Measurements from ENCODE around the gene PODXL. TPM values are rescaled to one million over a fixed set of nuclear protein-coding genes. Genes with fewer than 3 reads are reported as not detected.
A peak's percentile ranks its signal among the peaks of the same experiment; 100 is the strongest.

The PODXL gene
- total and polyA plus RNA-seq, 8 donors: 23.0 to 71.5 (median 35.9) TPM

- H3K36me3 ChIP-seq: no peaks in the 10 kb centered on the region
- no peaks in the 10 kb centered on the region for H3K27me3 ChIP-seq
- H3K4me3 ChIP-seq: no peak overlapping the region
- no peak for ATAC-seq
- intact Hi-C loops (cut with DNase I): no loop called here
- peak overlapping the region in 2 of 4 donors; percentile 11 to 30 for H3K27ac ChIP-seq
- no peak for DNase-seq
- TF ChIP-seq CTCF (IDR thresholded peaks at IDR 0.05): no peak
- H3K9me3 ChIP-seq: no peaks in the 10 kb centered on the region
- peaks cover 27 to 48% (median 37%) of the 10 kb centered on the region in 3 donors for H3K4me1 ChIP-seq
- 96 to 100% methylated on average over 3 of the region's 3 CpGs for WGBS, 2 donors
- no peak for FAIRE-seq
These were observed 12.4 kb downstream of the PODXL start for GRCh38 chr7:131544021-131544420.

- TF ChIP-seq CTCF (IDR thresholded peaks at IDR 0.05): no peak
- FAIRE-seq (no peak), ATAC-seq (no peak), DNase-seq (no peak)
- Histone ChIP-seq H3K27ac (peak overlapping the region in 2 of 4 donors; percentile 30 to 78), H3K4me1 (peaks cover 34 to 55% (median 44%) of the 10 kb centered on the region in 3 donors), H3K9me3 (no peaks in the 10 kb centered on the region), H3K27me3 (no peaks in the 10 kb centered on the region), H3K4me3 (no peak overlapping the region), H3K36me3 (no peaks in the 10 kb centered on the region)
- intact Hi-C loops (cut with DNase I): no loop called here
- WGBS, 2 donors: 83 to 87% methylated on average over 5 of the region's 5 CpGs
These were observed 13.1 kb downstream of the PODXL start for GRCh38 chr7:131543298-131543697.

- H3K4me3 ChIP-seq: no peak overlapping the region
- DNase-seq: peak; percentile 76 to 93 (median 91)
- intact Hi-C loops (cut with DNase I): no loop called here
- ATAC-seq: peak; percentile 74 to 81 (median 79)
- no peak for FAIRE-seq
- H3K36me3 ChIP-seq: no peaks in the 10 kb centered on the region
- no peaks in the 10 kb centered on the region for H3K9me3 ChIP-seq
- WGBS, 2 donors: 9 to 14% methylated on average over 18 of the region's 18 CpGs
- no peaks in the 10 kb centered on the region for H3K27me3 ChIP-seq
- peak overlapping the region; percentile 60 to 78 (median 72) for H3K27ac ChIP-seq
- TF ChIP-seq CTCF (IDR thresholded peaks at IDR 0.05): peak in 2 of 4 donors; percentile 11 to 37
- H3K4me1 ChIP-seq: peaks cover 48 to 71% (median 57%) of the 10 kb centered on the region in 3 donors
These were observed 15.8 kb downstream of the PODXL start for GRCh38 chr7:131540491-131541162.

GRCh38 chr7:131538813-131539179 lies 17.6 kb downstream of the PODXL start:
- peak overlapping the region; percentile 60 to 78 (median 72) for H3K27ac ChIP-seq
- H3K9me3 ChIP-seq: no peaks in the 10 kb centered on the region
- intact Hi-C loops (cut with DNase I): no loop called here
- no peak for FAIRE-seq
- H3K36me3 ChIP-seq: no peaks in the 10 kb centered on the region
- no peak for TF ChIP-seq CTCF (IDR thresholded peaks at IDR 0.05)
- peak in 2 of 4 donors; percentile 15 to 16 for ATAC-seq
- H3K27me3 ChIP-seq: no peaks in the 10 kb centered on the region
- WGBS, 2 donors: 36 to 43% methylated on average over 7 of the region's 7 CpGs
- DNase-seq: peak in 3 of 6 donors; percentile 56 to 65 (median 63)
- H3K4me3 ChIP-seq: no peak overlapping the region
- peaks cover 49 to 74% (median 62%) of the 10 kb centered on the region in 3 donors for H3K4me1 ChIP-seq
